IPS-NIHi7 (cell line): Measurements from ENCODE around the gene HIF1A.
"Not testable (repeated sequence)": the region's sequence is repeated elsewhere in the genome, so short reads cannot be mapped to it uniquely, and the experiment has no call there.

Experiments used
- DNase-seq: peaks from one replicate; pipeline ENCODE4 v3.0.0; 2012; ENCODE audit warnings: mixed read lengths; ENCODE audit errors: extremely low spot score

HIF1A gene

GRCh38 chr14:61708693-61709092, 13.4 kb downstream of the HIF1A start:
- not testable (repeated sequence) for DNase-seq

DNA sequence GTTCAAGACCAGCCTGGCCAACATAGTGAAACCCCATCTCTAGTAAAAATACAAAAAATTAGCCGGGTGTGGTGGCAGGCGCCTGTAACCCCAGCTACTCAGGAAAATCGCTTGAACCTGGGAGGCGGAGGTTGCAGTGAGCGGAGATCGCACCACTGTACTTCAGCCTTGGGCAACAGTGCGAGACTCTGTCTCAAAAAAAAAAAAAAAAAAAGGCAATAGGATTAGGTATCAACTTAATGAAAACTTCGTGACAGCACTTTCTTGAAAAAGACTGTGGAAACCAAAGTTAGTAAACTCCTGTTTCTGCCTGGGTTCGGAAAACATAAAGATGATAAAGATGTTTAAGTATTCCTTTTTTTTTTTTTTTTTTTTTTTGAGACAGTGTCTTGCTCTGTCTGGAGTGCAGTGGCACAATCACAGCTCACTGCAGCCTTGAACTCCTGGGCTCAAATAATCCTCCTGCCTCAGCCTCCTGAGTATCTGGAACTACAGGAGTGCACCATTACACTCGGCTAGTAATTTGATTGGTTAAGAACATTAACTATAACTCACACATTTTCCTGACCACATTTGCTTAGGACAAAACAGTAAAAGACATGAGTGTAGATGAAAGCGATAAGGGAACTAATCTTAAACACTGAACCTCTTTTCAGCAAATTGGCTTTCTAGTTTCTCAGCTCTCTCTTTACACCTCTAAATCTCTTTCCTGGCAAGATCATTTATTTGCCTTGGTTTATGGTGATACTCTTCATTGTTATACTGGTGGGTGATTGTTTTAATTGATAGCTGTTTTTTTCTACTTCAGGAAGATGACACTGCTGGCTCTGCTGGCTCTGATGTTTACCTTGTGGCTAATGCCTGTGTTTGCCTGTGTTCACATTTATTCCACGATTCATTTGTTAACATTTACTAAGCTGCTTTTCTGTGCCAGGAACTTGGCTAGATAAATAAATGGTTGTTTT, 15.8 kb downstream of the HIF1A start:
- no peak for DNase-seq

GRCh38 chr14:61712137-61712536, 16.8 kb downstream of the HIF1A start:
- no peak for DNase-seq

GRCh38 chr14:61713724-61714437, 18.6 kb downstream of the HIF1A start:
- peak; percentile 15 for DNase-seq

DNA sequence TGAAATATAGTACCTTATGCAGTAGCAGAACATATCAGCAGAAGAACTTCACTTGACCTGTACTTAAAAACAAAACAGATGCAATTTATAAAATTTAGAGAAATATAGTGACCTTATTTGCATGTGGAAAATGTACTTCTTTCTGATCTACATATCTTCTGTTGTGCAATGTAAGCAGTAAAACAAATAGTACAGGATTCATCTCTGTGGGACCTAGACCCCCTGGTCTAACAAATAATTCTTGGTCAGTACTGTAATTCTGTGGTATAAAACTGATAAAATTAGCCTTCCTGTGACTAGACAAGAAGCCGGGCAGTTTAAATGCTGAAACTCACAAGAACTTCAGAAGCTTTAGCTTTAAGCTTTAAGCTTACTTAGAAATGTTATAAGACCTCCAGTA, 21.6 kb downstream of the HIF1A start:
- DNase-seq: no peak

- no peak for DNase-seq
These were observed 22.7 kb downstream of the HIF1A start for GRCh38 chr14:61718039-61718438.

DNA sequence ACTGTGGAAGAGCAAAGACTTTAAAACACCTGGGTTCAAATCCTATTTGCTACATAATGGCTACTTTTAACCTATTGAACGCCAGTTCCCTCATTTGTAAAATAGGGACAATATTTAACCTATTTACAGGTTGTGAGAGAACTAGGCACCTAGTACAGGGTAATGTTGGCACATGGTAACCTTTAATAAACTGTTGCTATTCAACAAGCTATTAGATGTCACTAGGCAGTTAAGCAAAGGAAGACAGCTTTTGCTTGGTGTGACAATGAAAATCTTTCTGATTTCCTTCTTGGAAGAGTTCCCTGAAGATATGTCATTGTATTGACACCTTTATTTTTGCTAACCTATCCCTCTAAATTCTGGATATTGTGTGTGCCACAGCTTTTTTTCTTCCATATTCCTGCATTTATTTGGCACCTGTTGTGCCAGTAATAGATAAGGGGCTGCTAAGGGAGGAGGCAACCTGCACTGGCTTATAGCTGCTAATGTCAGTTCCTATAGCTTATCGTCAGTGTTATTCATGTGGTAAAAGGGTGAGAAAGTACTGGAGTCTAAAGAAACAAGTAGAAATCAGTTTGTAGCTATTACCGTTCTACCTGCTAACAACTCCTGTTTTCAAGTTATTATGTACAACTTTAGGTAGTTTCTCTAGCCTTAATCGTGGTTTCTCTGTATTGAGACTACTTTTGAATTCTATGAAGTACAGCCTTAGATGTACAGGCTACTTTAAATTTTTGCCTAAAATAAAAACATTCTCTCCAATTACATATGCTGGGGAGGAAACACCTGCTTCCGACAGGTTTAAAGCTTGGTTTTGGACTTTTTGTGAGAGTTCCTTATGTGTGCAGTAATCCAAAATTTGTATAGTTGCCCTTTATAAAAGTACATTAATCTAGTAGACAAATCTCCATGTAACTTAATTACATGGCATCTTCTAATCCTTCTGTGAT, 24.3 kb downstream of the HIF1A start:
- DNase-seq: no peak

GRCh38 chr14:61720294-61720661, 25.0 kb downstream of the HIF1A start:
- no peak for DNase-seq

GRCh38 chr14:61720741-61721140, 25.4 kb downstream of the HIF1A start:
- no peak for DNase-seq

DNA sequence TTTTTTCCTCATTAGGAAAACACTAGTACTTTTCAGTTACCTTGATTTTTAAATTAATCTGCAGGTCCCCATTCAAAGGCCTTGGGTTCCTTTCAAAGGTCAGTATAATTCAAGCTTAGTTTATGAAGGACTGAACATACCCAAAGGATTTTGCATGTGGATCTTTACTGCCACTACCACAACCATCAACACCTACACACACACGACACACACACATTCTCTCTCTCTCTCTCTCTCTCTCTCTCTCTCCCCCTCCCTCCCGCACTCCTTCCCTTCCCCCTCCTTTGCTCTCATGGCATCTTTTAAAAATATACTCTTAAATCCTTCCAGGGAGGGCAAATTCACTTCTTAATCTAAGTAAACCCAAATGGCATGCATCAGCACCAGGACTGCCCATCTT, 28.8 kb downstream of the HIF1A start:
- no peak for DNase-seq

DNA sequence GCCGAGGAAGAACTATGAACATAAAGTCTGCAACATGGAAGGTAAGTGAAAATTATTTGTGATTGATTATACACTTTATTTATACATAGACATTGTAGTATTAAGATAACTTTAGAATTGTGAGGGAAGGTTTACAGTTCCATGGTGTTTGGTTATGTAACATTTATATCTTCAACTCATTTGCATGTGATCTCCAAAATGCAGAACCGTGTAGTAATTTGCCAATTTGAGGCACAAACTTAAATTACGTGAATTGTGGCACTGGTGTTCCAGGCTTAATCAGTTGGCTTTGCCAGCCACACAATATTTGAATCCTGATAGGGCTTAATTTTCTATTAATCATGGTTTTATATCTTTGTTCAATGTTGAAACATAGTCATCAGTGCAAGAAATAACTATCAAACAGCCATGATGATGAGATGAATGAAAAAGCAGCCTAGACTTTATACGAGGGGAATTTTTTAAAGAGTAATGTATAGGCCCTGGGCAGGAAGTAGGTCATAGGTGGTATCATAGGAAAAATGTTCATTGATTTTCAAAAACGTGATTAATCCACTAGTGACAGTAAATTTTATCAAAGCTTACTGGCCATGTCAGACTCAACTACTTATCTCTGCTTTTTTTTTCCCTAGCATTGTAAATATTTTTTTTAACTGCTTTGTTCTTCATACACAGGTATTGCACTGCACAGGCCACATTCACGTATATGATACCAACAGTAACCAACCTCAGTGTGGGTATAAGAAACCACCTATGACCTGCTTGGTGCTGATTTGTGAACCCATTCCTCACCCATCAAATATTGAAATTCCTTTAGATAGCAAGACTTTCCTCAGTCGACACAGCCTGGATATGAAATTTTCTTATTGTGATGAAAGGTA, 31.7 kb downstream of the HIF1A start:
- no peak for DNase-seq

DNA sequence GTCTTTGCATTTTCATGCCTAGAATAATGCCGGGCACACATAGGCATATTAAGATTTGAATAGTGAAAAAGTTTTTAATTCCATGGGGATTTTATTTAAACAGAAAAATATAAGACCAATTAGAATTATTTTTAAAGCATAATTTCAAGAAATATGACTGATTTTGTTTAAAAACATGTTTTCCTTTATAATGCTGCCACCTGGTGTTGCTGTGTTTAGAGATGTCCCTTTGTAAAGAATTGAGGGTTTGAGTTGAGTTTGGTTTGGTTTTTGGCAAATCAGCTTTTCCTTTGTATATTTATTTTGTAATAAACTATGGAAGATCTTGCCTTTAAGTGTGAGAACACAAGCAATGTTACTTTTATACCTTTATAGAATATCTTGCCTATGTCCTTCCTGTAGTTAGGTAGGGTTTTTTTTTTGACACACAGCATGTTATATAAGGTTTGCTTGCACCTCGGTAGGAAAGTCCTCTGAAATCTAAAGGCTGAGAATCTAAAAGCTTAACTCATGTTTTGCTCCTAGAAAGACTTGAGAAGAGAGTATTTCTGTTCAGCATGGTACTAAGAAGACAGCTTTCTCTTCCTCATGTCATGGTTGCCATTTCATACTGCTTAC, 35.6 kb downstream of the HIF1A start:
- no peak for DNase-seq

DNA sequence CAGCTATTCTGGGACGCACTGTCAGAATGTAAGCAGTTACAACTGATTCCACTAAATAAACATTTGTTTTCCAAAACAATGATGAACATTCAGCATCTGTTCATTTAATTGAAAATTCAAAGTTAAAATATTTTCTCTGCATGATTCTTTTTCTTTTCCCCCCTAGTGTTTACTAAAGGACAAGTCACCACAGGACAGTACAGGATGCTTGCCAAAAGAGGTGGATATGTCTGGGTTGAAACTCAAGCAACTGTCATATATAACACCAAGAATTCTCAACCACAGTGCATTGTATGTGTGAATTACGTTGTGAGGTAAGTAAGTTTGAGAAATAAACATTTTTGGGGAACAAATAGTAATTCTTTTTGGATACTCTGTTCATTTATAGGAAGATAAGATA, 38.7 kb downstream of the HIF1A start:
- no peak for DNase-seq

GRCh38 chr14:61736751-61737150, 41.4 kb downstream of the HIF1A start:
- no peak for DNase-seq

DNA sequence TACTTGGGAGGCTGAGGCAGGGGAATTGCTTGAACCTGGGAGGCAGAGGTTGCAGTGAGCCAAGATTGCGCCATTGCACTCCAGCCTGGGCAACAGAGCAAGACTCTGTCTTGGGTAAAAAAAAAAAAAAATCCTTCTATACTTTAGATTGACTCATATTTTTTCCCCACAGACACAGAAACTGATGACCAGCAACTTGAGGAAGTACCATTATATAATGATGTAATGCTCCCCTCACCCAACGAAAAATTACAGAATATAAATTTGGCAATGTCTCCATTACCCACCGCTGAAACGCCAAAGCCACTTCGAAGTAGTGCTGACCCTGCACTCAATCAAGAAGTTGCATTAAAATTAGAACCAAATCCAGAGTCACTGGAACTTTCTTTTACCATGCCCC, 42.6 kb downstream of the HIF1A start:
- DNase-seq: no peak

- DNase-seq: no peak
These were observed 43.8 kb downstream of the HIF1A start for GRCh38 chr14:61739133-61739532.

DNA sequence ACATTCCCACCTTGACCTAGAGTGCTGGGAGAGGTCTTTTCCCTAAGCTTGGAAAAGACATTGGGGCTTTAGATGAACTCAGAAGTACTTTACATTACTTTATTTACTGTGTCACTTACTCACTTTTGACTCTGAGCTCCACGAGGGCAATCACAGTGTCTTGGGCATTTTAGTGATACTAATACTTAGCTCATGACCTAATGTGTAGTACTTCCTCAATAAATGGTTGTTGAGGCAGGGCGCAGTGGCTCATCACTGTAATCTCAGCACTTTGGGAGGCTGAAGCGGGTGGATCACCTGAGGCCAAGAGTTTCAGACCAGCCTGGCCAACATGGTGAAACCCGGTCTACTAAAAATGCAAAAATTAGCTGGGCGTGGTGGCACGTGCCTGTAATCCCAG, 47.1 kb downstream of the HIF1A start:
- DNase-seq: no peak

GRCh38 chr14:61744238-61744637, 48.9 kb downstream of the HIF1A start:
- DNase-seq: no peak

DNA sequence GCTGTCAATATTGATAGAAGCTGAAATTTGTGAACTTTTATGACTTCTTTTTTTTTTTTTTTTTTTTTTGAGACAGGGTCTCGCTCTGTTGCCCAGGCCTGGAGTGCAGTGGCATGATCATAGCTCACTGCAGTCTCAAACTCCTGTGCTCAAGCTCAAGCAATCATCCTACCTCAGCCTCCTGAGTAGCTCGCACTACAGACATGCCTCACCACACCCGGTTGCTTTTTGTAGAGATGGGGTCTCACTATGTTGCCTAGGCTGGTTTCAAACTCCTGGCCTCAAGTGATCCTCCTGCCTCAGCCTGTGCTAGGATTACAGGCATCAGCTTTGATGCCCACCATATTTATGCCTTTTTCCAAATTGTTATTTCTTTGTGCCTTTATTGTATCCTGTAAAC, 51.0 kb downstream of the HIF1A start:
- DNase-seq: not testable (repeated sequence)

DNA sequence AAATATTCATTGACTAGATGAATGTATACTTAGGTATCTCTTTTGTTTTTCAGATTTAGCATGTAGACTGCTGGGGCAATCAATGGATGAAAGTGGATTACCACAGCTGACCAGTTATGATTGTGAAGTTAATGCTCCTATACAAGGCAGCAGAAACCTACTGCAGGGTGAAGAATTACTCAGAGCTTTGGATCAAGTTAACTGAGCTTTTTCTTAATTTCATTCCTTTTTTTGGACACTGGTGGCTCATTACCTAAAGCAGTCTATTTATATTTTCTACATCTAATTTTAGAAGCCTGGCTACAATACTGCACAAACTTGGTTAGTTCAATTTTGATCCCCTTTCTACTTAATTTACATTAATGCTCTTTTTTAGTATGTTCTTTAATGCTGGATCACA, 51.6 kb downstream of the HIF1A start:
- no peak for DNase-seq
